Suprapubic skin (tissue), 3 donors: ENCODE measurements around the gene FANCG.

Source experiments
- POLR2A ChIP-seq, 2 donors: fragments of 450-650 bp; IDR thresholded peaks; one replicate each; pipeline ENCODE4 v1.6.1; 2017; ENCODE audit warnings: antibody characterized with exemption in 2 of 2, mild to moderate bottlenecking in 2 of 2, moderate library complexity in 2 of 2
- TF ChIP-seq, protein P1 (sequence below), 2 donors: fragments of 200-600 bp in 1 of 2; fragments of 450-650 bp in 1 of 2; sonication (generic) in 1 of 2; IDR thresholded peaks; one replicate each; pipeline ENCODE4 v1.5.1; 2016 to 2019; ENCODE audit warnings: antibody characterized with exemption in 2 of 2, mild to moderate bottlenecking in 1 of 2, moderate library complexity in 1 of 2

DNA sequence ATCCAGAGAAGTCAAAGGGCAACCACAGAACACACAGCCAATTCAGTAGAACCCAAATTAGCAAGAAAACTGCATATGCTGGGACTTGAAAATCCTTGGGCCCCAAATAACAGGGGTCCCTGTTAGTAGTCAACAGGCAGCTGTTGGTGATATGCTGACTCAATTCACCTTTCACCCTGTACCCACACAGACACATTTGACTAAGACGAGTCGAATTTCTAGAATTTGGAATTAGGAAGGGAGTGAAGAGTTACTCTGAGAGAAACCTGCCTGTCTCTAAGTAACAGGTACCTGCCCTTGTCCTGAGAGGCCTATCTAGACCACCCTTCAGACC lies 6.5 kb downstream of the FANCG start:
- TF ChIP-seq, protein P1, sequence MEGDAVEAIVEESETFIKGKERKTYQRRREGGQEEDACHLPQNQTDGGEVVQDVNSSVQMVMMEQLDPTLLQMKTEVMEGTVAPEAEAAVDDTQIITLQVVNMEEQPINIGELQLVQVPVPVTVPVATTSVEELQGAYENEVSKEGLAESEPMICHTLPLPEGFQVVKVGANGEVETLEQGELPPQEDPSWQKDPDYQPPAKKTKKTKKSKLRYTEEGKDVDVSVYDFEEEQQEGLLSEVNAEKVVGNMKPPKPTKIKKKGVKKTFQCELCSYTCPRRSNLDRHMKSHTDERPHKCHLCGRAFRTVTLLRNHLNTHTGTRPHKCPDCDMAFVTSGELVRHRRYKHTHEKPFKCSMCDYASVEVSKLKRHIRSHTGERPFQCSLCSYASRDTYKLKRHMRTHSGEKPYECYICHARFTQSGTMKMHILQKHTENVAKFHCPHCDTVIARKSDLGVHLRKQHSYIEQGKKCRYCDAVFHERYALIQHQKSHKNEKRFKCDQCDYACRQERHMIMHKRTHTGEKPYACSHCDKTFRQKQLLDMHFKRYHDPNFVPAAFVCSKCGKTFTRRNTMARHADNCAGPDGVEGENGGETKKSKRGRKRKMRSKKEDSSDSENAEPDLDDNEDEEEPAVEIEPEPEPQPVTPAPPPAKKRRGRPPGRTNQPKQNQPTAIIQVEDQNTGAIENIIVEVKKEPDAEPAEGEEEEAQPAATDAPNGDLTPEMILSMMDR (IDR thresholded peaks at IDR 0.05): no peak
- TF ChIP-seq POLR2A (IDR thresholded peaks at IDR 0.05): no peak
